CD4-positive, alpha-beta T cell treated with Interleukin-4 for 4 hours (primary cell): ENCODE data around the gene LAMC3.

Experiments used
- DNase-seq: peaks from one replicate; pipeline ENCODE4 v3.0.0-alpha.2; 2020

Gene LAMC3

DNA sequence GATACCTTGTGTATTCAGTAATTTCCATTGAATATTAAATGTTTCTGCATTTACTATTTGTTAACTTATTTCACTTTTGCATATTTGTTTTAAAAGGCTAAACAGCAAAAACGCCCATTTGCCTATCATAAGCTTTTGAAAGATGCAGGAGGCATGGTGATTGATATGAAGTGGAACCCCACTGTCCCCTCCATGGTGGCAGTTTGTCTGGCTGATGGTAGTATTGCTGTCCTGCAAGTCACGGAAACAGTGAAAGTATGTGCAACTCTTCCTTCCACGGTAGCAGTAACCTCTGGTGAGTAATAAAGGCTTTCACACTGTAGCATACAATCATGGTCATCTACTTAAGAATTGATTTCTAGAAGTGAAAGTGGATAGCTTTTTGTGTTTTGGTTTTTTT lies 120.2 kb downstream of the LAMC3 start:
- no peak for DNase-seq

DNA sequence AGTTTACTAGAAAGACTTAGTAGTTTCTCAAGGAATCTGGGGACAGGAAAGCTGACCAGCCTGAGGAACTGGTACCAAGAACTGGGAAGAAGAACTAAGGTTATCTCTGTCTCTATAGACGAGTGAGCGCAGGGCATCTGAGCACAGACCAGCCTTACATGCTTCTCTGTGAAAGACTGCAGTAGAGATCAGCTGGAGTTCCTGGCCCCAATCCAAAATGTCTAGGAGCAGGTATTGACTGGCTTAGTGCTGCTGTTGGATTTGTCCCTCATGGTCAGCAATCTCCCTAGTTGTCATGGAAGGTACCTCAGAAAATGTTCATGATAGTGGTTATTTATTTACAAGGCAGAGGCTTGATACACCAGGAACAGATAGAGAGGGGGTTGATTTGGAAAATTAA lies 129.7 kb downstream of the LAMC3 start:
- DNase-seq = no peak

DNA sequence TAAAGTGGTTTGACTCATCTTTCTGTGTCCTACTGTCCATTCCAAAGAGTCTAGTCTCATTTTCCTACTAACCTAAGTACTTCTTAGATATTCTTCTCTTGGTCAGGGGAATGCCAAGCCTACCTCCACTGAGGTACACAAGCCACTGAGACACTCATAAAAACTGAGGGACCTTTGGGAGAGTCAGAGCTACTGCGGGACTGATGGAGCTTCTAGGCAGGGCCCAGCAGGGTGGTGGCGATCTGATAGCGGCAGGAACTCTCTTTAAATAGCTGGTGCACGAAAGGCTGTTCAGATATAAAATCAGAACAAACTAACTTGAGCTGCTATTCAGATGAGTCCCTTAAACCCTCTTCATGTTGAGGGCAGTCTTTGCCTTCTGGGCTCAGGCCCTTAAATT lies 131.1 kb downstream of the LAMC3 start:
- DNase-seq = no peak

DNA sequence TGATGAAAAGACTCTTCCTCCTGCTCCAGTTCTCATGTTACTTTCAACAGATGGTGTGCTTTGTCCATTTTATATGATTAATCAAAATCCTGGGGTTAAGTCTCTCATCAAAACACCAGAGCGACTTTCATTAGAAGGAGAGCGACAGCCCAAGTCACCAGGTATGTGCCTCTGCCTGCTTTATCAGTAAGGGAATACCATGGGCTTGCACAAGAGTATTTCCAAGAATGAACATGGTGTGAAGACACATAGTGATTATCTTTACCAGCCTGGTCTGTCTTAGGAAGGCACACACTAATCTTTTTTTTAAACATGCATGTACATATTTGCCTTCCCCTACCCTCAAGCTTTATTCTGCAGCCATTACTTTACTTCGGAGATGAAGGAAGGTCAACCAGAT lies 131.6 kb downstream of the LAMC3 start:
- no peak for DNase-seq

DNA sequence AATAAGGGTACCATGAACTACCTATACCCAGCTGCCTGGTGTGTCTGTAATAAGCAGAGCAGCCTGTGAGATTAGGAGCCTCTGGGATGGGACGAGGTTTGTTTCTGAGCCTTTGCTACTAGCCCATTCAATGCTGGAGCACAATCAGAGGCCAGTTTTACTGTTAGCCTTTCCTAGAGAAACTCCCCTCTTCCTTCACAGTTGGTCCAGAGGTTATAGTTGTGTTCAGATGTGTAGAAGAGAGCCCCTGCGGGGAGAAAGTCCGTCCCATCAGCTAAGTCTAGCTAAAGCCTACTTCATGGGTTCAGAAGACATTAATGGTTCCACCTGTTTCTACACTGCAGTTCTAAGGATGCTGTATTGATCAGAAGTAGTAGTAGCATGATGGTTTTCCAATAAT lies 133.2 kb downstream of the LAMC3 start:
- DNase-seq = no peak
